Lung (tissue), 12 donors: ENCODE measurements around the gene ATXN7L2. TPM values are rescaled to one million over a fixed set of nuclear protein-coding genes. Genes with fewer than 3 reads are reported as not detected.

Experiments used
- ATAC-seq: fragments of 200-7000 bp; cut with Tn5 transposase; one replicate; pipeline ENCODE4 v1.9.1; 2020; ENCODE audit warnings: moderate number of reproducible peaks; ENCODE audit not compliant: insufficient read depth, low FRiP score
- DNase-seq, 3 donors: peaks; one replicate each; pipeline ENCODE4 v3.0.0-alpha.2; 2013 to 2017
- H3K27ac ChIP-seq, 2 donors: one replicate each; pipeline ENCODE4 v1.5.1; 2013; ENCODE audit warnings: mild to moderate bottlenecking in 2 of 2, moderate library complexity in 2 of 2, control low read depth in 1 of 2, inconsistent platforms in 1 of 2, low read depth in 1 of 2, low read length in 1 of 2
- H3K27me3 ChIP-seq, 3 donors: one replicate each; pipeline ENCODE4 v1.5.1; 2013; ENCODE audit warnings: low read length in 2 of 3; ENCODE audit not compliant: control insufficient read depth in 3 of 3, insufficient read depth in 3 of 3
- H3K36me3 ChIP-seq, 4 donors: one replicate each; pipeline ENCODE4 v1.5.1; 2013; ENCODE audit warnings: low read length in 4 of 4, mild to moderate bottlenecking in 1 of 4, moderate library complexity in 1 of 4; ENCODE audit not compliant: control insufficient read depth in 4 of 4, insufficient read depth in 4 of 4
- H3K4me1 ChIP-seq, 5 donors: one replicate each; pipeline ENCODE4 v1.5.1; 2013; ENCODE audit warnings: low read length in 5 of 5, mild to moderate bottlenecking in 2 of 5, moderate library complexity in 1 of 5; ENCODE audit not compliant: control insufficient read depth in 5 of 5, insufficient read depth in 5 of 5
- H3K4me3 ChIP-seq: one replicate; pipeline ENCODE4 v1.5.1; 2013; ENCODE audit warnings: mild to moderate bottlenecking, control low read depth, moderate library complexity
- H3K9ac ChIP-seq, 2 donors: one replicate each; pipeline ENCODE4 v1.5.1; 2013; ENCODE audit warnings: low read length in 2 of 2, control low read depth in 1 of 2; ENCODE audit not compliant: insufficient read depth in 1 of 2
- H3K9me3 ChIP-seq, 4 donors: one replicate each; pipeline ENCODE4 v1.5.1; 2013; ENCODE audit warnings: low read length in 3 of 4, mild to moderate bottlenecking in 1 of 4, moderate library complexity in 1 of 4; ENCODE audit not compliant: control insufficient read depth in 4 of 4, insufficient read depth in 3 of 4
- WGBS, 2 donors: extraction: QIAGEN DNeasy Blood & Tissue Kit; methylation state at CpG; one replicate each; pipeline ENCODE4 v1.1.7; 2013; 5-methylcytosine and 5-hydroxymethylcytosine counted together
- polyA plus RNA-seq, 2 donors: library from polyadenylated mRNA; stranded (reverse); fragments of 200-250 nt; gene quantifications; one replicate each; pipeline ENCODE4 v1.2.1, GENCODE V29; 2013
- total RNA-seq, 2 donors: library from RNA; depleted of rRNA in 1 of 2; stranded (reverse); fragments of >200 nt in 1 of 2; gene quantifications; one replicate each; pipeline ENCODE4 v1.2.1, GENCODE V29; 2014 to 2021
- TF ChIP-seq, protein P1 (sequence below): IDR thresholded peaks from 2 replicates; pipeline ENCODE4 v1.5.1; 2012; ENCODE audit warnings: mild to moderate bottlenecking; ENCODE audit errors: control extremely low read depth, extremely low read depth
- donor health status: control.
- donor health status: control.
- donor health status: Bipolar disorder and iron deficiency.
- donor health status: healthy.
- donor health status: DM: yes; HTN: yes; CAD: no.

The ATXN7L2 gene
- total and polyA plus RNA-seq, 4 donors: 2.6 to 6.0 (median 4.4) TPM

DNA sequence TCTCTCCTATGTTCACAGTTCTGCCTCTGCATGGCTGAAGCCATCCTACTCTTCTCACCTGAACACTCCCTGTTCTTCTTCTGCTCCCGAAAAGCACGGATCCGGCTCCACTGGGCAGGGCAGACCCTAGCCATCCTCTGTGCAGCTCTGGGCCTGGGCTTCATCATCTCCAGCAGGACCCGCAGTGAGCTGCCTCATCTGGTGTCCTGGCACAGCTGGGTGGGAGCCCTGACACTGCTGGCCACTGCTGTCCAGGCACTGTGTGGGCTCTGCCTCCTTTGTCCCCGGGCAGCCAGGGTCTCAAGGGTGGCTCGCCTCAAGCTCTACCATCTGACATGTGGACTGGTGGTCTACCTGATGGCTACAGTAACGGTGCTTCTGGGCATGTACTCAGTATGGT, 12.0 kb downstream of the ATXN7L2 start:
- 96 to 97% methylated on average over 7 of the region's 7 CpGs for WGBS, 2 donors
- ATAC-seq: no peak
- no peak for DNase-seq
- H3K27me3 ChIP-seq: no peaks in the 10 kb centered on the region
- peaks cover 0 to 20% (median 5%) of the 10 kb centered on the region in 4 donors for H3K36me3 ChIP-seq
- H3K27ac ChIP-seq: no peak overlapping the region
- H3K4me1 ChIP-seq: peaks cover 0 to 9% (median 0%) of the 10 kb centered on the region in 5 donors
- no peaks in the 10 kb centered on the region for H3K9me3 ChIP-seq
- H3K9ac ChIP-seq: no peak overlapping the region
- no peak overlapping the region for H3K4me3 ChIP-seq
- TF ChIP-seq, protein P1, sequence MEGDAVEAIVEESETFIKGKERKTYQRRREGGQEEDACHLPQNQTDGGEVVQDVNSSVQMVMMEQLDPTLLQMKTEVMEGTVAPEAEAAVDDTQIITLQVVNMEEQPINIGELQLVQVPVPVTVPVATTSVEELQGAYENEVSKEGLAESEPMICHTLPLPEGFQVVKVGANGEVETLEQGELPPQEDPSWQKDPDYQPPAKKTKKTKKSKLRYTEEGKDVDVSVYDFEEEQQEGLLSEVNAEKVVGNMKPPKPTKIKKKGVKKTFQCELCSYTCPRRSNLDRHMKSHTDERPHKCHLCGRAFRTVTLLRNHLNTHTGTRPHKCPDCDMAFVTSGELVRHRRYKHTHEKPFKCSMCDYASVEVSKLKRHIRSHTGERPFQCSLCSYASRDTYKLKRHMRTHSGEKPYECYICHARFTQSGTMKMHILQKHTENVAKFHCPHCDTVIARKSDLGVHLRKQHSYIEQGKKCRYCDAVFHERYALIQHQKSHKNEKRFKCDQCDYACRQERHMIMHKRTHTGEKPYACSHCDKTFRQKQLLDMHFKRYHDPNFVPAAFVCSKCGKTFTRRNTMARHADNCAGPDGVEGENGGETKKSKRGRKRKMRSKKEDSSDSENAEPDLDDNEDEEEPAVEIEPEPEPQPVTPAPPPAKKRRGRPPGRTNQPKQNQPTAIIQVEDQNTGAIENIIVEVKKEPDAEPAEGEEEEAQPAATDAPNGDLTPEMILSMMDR: no peak

DNA sequence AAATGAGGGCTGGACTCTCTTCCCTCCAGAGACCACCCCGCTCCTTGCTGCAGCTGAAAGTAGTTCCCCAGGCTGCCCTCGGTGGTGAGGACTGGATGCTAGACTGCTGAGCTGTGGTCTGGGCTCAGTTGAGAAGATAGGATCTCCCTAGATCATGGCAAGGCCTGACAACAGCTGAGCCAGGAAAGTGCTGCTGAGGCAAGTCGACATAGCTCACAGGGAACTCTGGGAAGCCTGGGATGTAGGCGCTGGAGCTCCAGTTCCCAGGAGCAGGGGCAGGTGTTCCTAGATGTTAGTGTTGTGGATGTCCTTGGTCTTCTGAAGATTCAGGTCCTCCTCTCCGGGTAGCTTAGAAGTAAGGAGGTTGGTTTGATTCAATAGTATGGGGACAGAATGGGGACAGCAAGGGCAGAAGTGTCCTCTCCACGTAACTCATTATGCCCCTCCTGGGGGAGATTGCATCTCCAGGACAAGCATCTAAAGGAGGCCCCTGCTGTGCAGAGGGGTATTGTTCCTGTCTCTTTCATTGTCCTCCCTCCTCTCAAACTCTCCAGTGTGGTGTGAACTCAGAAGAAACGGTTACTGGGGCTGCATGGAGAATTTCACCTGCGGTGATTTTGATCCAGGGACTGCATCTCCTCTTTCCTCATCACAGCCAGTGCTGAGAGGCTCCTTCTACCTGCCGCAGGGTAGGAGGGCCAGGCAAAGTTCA, 13.9 kb downstream of the ATXN7L2 start:
- Histone ChIP-seq H3K9me3 (no peaks in the 10 kb centered on the region), H3K9ac (no peak overlapping the region), H3K36me3 (peaks cover 0 to 21% (median 3%) of the 10 kb centered on the region in 4 donors), H3K4me1 (peaks cover 0 to 9% (median 0%) of the 10 kb centered on the region in 5 donors), H3K27me3 (no peaks in the 10 kb centered on the region), H3K4me3 (no peak overlapping the region), H3K27ac (no peak overlapping the region)
- 79% methylated on average over 9 of the region's 9 CpGs for WGBS, 2 donors
- TF ChIP-seq, protein P1: no peak
- DNase-seq (no peak), ATAC-seq (no peak)

DNA sequence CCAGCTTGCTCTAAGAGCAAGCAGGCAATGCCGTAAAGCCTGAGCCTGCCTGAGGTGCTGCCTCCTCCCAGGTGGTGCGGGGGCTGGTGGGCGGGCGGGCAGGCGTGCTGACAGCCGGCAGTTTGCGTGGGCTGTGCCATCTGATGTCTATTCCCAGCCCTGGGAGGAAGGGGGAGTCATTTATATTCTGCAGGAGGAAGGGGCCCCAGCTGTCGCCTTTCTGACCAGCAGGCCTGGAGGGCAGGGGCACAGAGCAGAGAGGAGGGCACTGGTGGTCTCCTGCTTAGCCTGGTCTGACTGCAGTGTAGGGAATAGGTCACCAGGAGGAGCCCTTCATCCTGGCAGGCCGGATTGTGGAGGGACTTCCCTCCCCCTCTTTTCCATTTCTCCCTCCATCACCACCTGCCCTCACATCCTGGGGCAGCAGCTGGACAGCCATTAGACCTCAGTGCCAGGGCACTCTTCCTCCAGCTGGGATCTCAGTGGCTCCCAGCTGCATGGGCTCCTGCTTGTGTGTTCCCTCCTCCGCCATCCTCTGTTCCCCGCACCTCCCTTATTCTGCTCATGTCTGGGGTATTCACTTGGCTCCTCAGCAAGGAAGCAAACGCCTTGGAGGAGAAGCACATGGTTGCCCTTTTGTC, 14.6 kb downstream of the ATXN7L2 start:
- H3K4me1 ChIP-seq: peaks cover 0 to 9% (median 0%) of the 10 kb centered on the region in 5 donors
- H3K36me3 ChIP-seq: peaks cover 0 to 21% (median 3%) of the 10 kb centered on the region in 4 donors
- H3K27ac ChIP-seq: no peak overlapping the region
- no peak overlapping the region for H3K9ac ChIP-seq
- ATAC-seq (no peak), DNase-seq (peak; percentile 21 to 31 (median 27))
- no peaks in the 10 kb centered on the region for H3K27me3 ChIP-seq
- TF ChIP-seq, protein P1: no peak
- no peaks in the 10 kb centered on the region for H3K9me3 ChIP-seq
- 83 to 87% methylated on average over 12 of the region's 12 CpGs for WGBS, 2 donors
- H3K4me3 ChIP-seq: no peak overlapping the region
